ENCODE measurements around the gene MORC2. TPM values are rescaled to one million over a fixed set of nuclear protein-coding genes. Genes with fewer than 3 reads are reported as not detected.

The MORC2 gene
- total and polyA plus RNA-seq, 4 donors: 4.2 to 12.0 (median 9.8) TPM

DNA sequence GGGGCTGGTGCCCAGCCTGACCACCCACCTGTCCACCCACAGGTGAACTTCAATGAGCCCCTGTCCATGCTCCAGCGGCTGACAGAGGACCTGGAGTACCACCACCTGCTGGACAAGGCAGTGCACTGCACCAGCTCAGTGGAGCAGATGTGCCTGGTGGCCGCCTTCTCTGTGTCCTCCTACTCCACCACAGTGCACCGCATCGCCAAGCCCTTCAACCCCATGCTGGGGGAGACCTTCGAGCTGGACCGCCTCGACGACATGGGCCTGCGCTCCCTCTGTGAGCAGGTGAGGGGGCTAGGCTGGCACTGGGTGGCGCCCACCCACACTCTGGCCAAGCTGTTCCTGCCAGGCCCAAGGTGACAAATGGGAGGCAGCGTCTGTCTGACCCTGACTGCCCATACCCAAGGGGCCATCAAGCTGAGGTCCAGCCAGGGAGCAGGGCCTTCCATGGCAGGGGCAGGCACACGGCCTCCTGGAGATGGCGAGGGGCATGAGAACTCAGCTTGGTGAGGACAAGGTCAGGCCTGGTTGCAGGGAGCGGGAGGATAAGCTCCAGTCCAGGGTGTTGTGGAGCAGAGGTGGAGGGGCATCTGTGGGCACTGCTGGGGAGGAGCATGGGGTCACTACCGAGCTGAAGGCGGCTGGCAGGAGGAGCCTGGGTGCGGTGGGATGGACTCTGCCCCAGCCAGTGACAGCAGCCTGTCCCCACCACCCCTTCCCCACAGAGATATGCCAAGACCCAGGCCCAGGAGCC lies 77.7 kb downstream of the MORC2 start:
- no peaks in the 10 kb centered on the region for H3K36me3 ChIP-seq (ENCODE audit: control insufficient read depth in 4 of 4, insufficient read depth in 3 of 4, low read depth in 1 of 4, low read length in 3 of 4)
- no peak overlapping the region for H3K4me3 ChIP-seq (ENCODE audit: low read depth in 1 of 3, low read length in 3 of 3)
- H3K4me1 ChIP-seq (ENCODE audit: control insufficient read depth in 4 of 4, insufficient read depth in 4 of 4, low read length in 3 of 4): peaks cover 0 to 11% (median 5%) of the 10 kb centered on the region in 4 donors
- H3K27me3 ChIP-seq (ENCODE audit: control insufficient read depth in 4 of 4, insufficient read depth in 4 of 4, low read length in 3 of 4): no peaks in the 10 kb centered on the region
- H3K27ac ChIP-seq (ENCODE audit: low read depth in 1 of 2, low read length in 2 of 2): no peak overlapping the region
- 85% methylated on average over 17 of the region's 17 CpGs for WGBS
- H3K9ac ChIP-seq (ENCODE audit: low read depth in 1 of 2, low read length in 2 of 2): no peak overlapping the region
- TF ChIP-seq RAD21 (IDR thresholded peaks at IDR 0.05) (peak in 1 of 2 donors; percentile 76), GABPA (IDR thresholded peaks at IDR 0.05 in 1 of 2, conservative IDR thresholded peaks at IDR 0.05 in 1 of 2) (no peak), RXRA (IDR thresholded peaks at IDR 0.05) (no peak)
- TF ChIP-seq, protein P1, sequence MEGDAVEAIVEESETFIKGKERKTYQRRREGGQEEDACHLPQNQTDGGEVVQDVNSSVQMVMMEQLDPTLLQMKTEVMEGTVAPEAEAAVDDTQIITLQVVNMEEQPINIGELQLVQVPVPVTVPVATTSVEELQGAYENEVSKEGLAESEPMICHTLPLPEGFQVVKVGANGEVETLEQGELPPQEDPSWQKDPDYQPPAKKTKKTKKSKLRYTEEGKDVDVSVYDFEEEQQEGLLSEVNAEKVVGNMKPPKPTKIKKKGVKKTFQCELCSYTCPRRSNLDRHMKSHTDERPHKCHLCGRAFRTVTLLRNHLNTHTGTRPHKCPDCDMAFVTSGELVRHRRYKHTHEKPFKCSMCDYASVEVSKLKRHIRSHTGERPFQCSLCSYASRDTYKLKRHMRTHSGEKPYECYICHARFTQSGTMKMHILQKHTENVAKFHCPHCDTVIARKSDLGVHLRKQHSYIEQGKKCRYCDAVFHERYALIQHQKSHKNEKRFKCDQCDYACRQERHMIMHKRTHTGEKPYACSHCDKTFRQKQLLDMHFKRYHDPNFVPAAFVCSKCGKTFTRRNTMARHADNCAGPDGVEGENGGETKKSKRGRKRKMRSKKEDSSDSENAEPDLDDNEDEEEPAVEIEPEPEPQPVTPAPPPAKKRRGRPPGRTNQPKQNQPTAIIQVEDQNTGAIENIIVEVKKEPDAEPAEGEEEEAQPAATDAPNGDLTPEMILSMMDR (IDR thresholded peaks at IDR 0.05; ENCODE audit: low read depth, low read length, missing input control): peak; percentile 67
- DNase-seq (ENCODE audit: low spot score): peak; percentile 62
- H3K9me3 ChIP-seq (ENCODE audit: control insufficient read depth in 4 of 4, low read length in 3 of 4): no peaks in the 10 kb centered on the region

DNA sequence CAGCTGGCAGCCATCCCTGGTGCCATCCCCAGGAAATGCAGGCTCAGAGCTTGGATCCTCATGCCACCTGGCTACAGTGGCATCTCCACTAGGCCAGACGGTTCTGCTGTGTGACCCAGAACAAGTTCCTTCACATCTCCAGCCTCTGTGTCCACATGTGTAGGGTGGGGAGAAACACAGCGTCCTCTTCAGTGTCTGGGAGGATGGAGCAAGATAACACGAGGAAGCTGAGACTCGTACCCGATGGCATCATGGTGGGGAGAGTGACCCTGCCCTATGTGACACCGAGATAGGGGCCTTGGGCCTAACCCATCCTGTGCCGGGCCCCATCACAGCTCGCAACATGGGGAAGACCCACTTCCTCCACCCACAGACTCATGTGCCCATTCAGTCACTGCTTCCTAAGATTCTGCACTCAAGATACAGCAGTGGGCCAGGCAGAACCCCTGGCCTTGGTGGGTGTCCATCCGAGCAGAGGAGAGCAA lies 78.5 kb downstream of the MORC2 start:
- Histone ChIP-seq H3K27me3 (ENCODE audit: control insufficient read depth in 4 of 4, insufficient read depth in 4 of 4, low read length in 3 of 4) (no peaks in the 10 kb centered on the region), H3K9me3 (ENCODE audit: control insufficient read depth in 4 of 4, low read length in 3 of 4) (no peaks in the 10 kb centered on the region), H3K27ac (ENCODE audit: low read depth in 1 of 2, low read length in 2 of 2) (no peak overlapping the region), H3K9ac (ENCODE audit: low read depth in 1 of 2, low read length in 2 of 2) (no peak overlapping the region), H3K4me1 (ENCODE audit: control insufficient read depth in 4 of 4, insufficient read depth in 4 of 4, low read length in 3 of 4) (peaks cover 0 to 11% (median 5%) of the 10 kb centered on the region in 4 donors), H3K36me3 (ENCODE audit: control insufficient read depth in 4 of 4, insufficient read depth in 3 of 4, low read depth in 1 of 4, low read length in 3 of 4) (no peaks in the 10 kb centered on the region), H3K4me3 (ENCODE audit: low read depth in 1 of 3, low read length in 3 of 3) (no peak overlapping the region)
- peak; percentile 34 for DNase-seq (ENCODE audit: low spot score)
- TF ChIP-seq YY1 (IDR thresholded peaks at IDR 0.05) (no peak), RAD21 (IDR thresholded peaks at IDR 0.05) (no peak), GABPA (IDR thresholded peaks at IDR 0.05 in 1 of 2, conservative IDR thresholded peaks at IDR 0.05 in 1 of 2) (no peak), HNF4A (conservative IDR thresholded peaks at IDR 0.05) (no peak), NR2F2 (IDR thresholded peaks at IDR 0.05) (no peak), RXRA (IDR thresholded peaks at IDR 0.05) (no peak), SP1 (IDR thresholded peaks at IDR 0.05) (no peak), HNF4G (IDR thresholded peaks at IDR 0.05) (no peak), FOXA1 (IDR thresholded peaks at IDR 0.05) (no peak)
- TF ChIP-seq, protein P2, sequence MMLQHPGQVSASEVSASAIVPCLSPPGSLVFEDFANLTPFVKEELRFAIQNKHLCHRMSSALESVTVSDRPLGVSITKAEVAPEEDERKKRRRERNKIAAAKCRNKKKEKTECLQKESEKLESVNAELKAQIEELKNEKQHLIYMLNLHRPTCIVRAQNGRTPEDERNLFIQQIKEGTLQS (IDR thresholded peaks at IDR 0.05): no peak
- TF ChIP-seq, protein P3, sequence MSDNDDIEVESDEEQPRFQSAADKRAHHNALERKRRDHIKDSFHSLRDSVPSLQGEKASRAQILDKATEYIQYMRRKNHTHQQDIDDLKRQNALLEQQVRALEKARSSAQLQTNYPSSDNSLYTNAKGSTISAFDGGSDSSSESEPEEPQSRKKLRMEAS (IDR thresholded peaks at IDR 0.05): no peak
- TF ChIP-seq, protein P4, sequence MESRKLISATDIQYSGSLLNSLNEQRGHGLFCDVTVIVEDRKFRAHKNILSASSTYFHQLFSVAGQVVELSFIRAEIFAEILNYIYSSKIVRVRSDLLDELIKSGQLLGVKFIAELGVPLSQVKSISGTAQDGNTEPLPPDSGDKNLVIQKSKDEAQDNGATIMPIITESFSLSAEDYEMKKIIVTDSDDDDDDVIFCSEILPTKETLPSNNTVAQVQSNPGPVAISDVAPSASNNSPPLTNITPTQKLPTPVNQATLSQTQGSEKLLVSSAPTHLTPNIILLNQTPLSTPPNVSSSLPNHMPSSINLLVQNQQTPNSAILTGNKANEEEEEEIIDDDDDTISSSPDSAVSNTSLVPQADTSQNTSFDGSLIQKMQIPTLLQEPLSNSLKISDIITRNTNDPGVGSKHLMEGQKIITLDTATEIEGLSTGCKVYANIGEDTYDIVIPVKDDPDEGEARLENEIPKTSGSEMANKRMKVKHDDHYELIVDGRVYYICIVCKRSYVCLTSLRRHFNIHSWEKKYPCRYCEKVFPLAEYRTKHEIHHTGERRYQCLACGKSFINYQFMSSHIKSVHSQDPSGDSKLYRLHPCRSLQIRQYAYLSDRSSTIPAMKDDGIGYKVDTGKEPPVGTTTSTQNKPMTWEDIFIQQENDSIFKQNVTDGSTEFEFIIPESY (IDR thresholded peaks at IDR 0.05): no peak
- 92% methylated on average over 9 of the region's 9 CpGs for WGBS
